Kidney (tissue), 14 donors: ENCODE data around the gene CDRT4. TPM values are rescaled to one million over a fixed set of nuclear protein-coding genes. Genes with fewer than 3 reads are reported as not detected.

Experiments used
- DNase-seq, 5 donors: peaks; one replicate each; pipeline ENCODE4 v3.0.0-alpha.2; 2013 to 2020
- FAIRE-seq: peaks from 2 replicates; lab custom pipeline; 2012; peaks lifted over from hg19 to GRCh38; lab: Jason Lieb, UNC
- H3K27ac ChIP-seq, 2 donors: one replicate each; pipeline ENCODE4 v1.7.0; 2013; ENCODE audit warnings: low read depth in 2 of 2, low read length in 2 of 2, inconsistent platforms in 1 of 2
- H3K27me3 ChIP-seq: one replicate; pipeline ENCODE4 v1.7.1; 2013; ENCODE audit warnings: low read length, inconsistent platforms; ENCODE audit not compliant: control insufficient read depth, insufficient read depth
- H3K36me3 ChIP-seq, 3 donors: one replicate each; pipeline versions ENCODE4 v1.7.0 to v1.7.1; 2013; ENCODE audit warnings: low read length in 3 of 3, control low read depth in 1 of 3, inconsistent platforms in 1 of 3; ENCODE audit not compliant: insufficient read depth in 3 of 3, control insufficient read depth in 2 of 3
- H3K4me1 ChIP-seq, 3 donors: one replicate each; pipeline versions ENCODE4 v1.7.0 to v1.7.1; 2013; ENCODE audit warnings: low read length in 3 of 3, inconsistent platforms in 1 of 3, low read depth in 1 of 3; ENCODE audit not compliant: control insufficient read depth in 2 of 3, insufficient read depth in 2 of 3
- H3K4me3 ChIP-seq, 3 donors: one replicate each; pipeline versions ENCODE4 v1.7.0 to v1.8.1; 2013; ENCODE audit warnings: low read length in 3 of 3, control low read depth in 1 of 3, inconsistent platforms in 1 of 3
- H3K9ac ChIP-seq, 3 donors: one replicate each; pipeline versions ENCODE4 v1.7.0 to v1.7.1; 2013; ENCODE audit warnings: low read length in 3 of 3, control low read depth in 1 of 3, inconsistent platforms in 1 of 3
- H3K9me3 ChIP-seq, 3 donors: one replicate each; pipeline versions ENCODE4 v1.7.0 to v1.7.1; 2013; ENCODE audit warnings: low read length in 3 of 3, control low read depth in 1 of 3, inconsistent platforms in 1 of 3; ENCODE audit not compliant: control insufficient read depth in 2 of 3, insufficient read depth in 1 of 3
- CTCF ChIP-seq: IDR thresholded peaks from 3 replicates; pipeline ENCODE4 v1.5.1; 2012; ENCODE audit warnings: mild to moderate bottlenecking, moderate library complexity, borderline replicate concordance; ENCODE audit not compliant: insufficient read depth; ENCODE audit errors: extremely low read depth
- intact Hi-C: fragments of 100-400 bp; cut with DNase I; formaldehyde crosslinking; loops from one replicate; pipeline ENCODE4 v1.11.1; 2022
- polyA plus RNA-seq: library from polyadenylated mRNA; stranded (reverse); fragments of 350-450 nt; fragmentation: Illumina TruSeq; extraction: RNeasy Lipid Tissue Mini Kit (QIAGEN cat#74804); gene quantifications from one replicate; pipeline ENCODE4 v1.2.3, GENCODE V29; 2014; ENCODE audit warnings: low read depth, low replicate concordance; ENCODE audit not compliant: insufficient read depth
- total RNA-seq: library from RNA; stranded (reverse); fragmentation: NEBNext Ultra II Directional; extraction: Animal tissue kit (Norgen Biotek cat#: 25700); gene quantifications from one replicate; pipeline ENCODE4 v1.2.1, GENCODE V29; 2021
- donor health status: control.
- donor health status: control.
- donor health status: control.
- donor health status: control.
- donor health status: control.
- donor health status: DM: yes; HTN: yes; CAD: no.
- donor health status: Normal renal cell carcinoma (clear cell type).

Gene CDRT4
- total and polyA plus RNA-seq, 2 donors from 2014 or later: 4.6 to 8.0 TPM

- no peak for DNase-seq
- no peak overlapping the region for H3K9ac ChIP-seq
- no peaks in the 10 kb centered on the region for H3K27me3 ChIP-seq
- TF ChIP-seq CTCF: no peak
- H3K4me1 ChIP-seq: no peaks in the 10 kb centered on the region
- H3K36me3 ChIP-seq: peaks cover 0 to 4% (median 0%) of the 10 kb centered on the region in 3 donors
- no peaks in the 10 kb centered on the region for H3K9me3 ChIP-seq
- intact Hi-C loops: no loop called here
- H3K27ac ChIP-seq: peak overlapping the region; percentile 27 to 35
- no peak for FAIRE-seq
- no peak overlapping the region for H3K4me3 ChIP-seq
Measured at GRCh38 chr17:15447928-15448579, 19.4 kb downstream of the CDRT4 start.

DNA sequence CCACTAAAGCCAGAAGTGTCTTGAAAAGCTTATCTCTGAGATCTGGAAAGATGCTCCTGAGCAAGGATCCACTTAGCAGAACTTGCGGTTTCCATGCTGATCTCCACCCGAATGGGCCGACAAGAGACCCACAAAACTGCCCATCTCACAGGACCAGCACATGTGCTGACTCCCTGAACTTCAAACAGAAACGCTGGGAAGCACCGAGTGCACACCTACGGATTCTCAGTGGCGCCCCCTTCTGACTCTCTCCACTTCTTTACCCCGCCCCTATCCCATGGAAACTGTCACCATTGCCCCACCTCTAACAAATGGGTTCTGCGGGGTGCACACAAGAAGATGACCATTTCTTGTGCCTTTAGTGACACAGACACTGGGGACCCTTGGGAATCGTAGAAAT lies 21.4 kb downstream of the CDRT4 start:
- FAIRE-seq: no peak
- Histone ChIP-seq H3K27me3 (no peaks in the 10 kb centered on the region), H3K9me3 (no peaks in the 10 kb centered on the region), H3K27ac (no peak overlapping the region), H3K4me3 (no peak overlapping the region), H3K36me3 (no peaks in the 10 kb centered on the region), H3K9ac (no peak overlapping the region), H3K4me1 (no peaks in the 10 kb centered on the region)
- intact Hi-C loops: no loop called here
- TF ChIP-seq CTCF: no peak
- DNase-seq: no peak

- intact Hi-C loops: no loop called here
- H3K36me3 ChIP-seq: no peaks in the 10 kb centered on the region
- H3K4me1 ChIP-seq: no peaks in the 10 kb centered on the region
- no peak overlapping the region for H3K9ac ChIP-seq
- H3K4me3 ChIP-seq: no peak overlapping the region
- DNase-seq (peak in 1 of 5 donors; percentile 31), FAIRE-seq (no peak)
- no peak overlapping the region for H3K27ac ChIP-seq
- H3K27me3 ChIP-seq: no peaks in the 10 kb centered on the region
- no peak for TF ChIP-seq CTCF
- no peaks in the 10 kb centered on the region for H3K9me3 ChIP-seq
Measured at GRCh38 chr17:15444805-15445204, 22.6 kb downstream of the CDRT4 start.
